NK-92 (cell line): ENCODE results near the gene HOXD13.

Experiments used
- DNase-seq: peaks from one replicate; lab custom pipeline; 2025; ENCODE audit not compliant: unreplicated experiment; lab: John Stamatoyannopoulos, UW

The HOXD13 gene

DNA sequence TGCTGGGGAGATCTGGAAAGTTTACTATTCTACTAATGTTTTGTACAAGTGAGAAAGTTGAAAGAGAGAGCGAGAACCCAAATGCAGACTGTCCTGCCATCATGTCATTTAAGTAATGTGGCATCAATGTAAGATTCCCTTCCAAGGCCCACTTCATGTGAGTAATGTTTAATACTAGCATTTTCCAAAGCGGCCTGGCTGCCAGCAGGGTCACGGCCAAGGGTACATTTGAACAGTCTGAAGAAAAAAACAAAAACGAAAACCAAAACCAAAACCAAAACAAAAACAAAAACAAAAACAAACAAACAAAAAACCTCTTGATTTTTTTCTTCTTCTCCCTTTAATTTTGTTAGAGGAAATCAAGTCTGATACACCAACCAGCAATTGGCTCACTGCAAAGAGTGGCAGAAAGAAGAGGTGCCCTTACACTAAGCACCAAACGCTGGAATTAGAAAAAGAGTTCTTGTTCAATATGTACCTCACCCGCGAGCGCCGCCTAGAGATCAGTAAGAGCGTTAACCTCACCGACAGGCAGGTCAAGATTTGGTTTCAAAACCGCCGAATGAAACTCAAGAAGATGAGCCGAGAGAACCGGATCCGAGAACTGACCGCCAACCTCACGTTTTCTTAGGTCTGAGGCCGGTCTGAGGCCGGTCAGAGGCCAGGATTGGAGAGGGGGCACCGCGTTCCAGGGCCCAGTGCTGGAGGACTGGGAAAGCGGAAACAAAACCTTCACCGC lies 26.2 kb downstream of the HOXD13 start:
- DNase-seq, result no peak

DNA sequence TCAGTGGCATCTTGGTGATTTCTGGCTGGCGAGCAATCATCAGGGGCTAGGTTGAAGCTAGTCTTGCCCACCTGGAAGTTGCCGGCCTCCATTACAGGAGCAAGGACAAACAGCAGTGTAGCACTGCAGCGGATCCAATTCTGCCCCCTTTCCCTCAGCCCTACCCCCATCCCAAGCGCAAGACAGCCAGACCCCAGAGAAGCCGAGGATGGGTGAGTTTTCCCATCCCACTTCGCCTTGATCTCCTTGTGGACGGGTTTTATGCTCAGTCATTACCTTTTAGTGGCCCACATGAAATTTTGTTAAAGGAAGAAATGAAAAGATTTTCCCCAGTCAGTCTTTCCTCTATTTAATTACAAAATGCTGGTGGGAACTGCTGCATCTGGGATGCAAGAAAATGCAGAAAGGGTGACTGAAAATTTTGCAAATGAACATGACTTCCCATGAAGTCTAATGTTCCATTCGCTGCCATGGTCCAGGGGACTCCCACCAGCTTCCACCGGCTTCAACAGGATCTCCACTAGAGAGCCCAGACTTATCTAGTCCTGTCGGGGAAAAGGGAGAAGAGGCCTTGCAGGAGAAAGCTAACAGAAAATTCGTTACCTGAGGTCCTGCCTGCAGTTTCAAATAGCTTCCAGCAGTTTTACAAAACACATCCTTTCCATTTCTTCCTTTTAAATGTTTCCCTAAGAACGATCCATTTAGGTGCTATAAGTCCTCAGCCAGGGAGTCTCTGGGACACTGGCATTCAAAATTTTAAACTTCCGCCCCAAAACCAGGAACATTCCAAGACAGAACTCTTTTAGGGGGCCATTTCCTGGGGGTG lies 28.1 kb downstream of the HOXD13 start:
- no peak for DNase-seq

DNA sequence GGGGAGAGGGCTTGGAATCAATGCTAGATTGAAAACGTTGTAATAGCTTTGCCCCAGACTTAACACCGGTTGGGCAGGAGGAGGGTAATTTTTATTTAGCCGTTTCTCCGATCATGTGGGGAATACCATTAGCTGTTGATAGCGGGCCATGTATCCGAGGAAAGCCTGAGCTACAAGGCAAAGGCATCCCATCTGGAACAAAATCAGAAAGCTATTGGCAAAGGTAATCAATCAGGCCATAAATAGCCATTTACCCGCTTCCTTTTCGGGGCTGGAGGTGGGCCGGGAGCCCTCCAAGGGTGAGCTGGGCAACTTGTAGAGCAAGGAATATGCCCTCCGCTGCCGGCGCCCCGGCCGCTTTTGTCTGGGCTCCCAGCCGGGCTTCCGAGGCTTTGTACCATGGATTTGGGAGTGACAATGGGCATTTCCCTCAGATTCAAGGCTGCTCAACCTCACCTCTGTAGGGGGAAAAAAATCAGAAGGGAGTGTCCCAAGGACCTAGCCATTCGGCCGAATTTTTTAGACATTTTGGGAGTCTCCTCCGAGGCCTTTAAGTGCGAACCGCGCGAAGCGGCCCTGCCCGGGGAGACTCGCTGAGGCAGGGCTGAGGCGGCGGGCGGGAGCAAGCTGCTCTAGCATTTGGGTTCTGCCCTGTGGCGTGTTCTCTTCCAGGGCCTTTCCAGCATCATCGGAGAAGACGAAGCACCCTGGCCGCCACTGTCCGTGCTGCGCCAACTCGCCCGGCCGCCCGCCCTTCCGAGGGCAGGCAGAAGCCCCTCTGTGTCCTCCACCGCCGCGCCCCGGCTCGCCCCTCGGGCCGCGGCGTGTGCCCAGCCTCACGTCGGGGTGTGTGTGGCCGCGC lies 28.9 kb downstream of the HOXD13 start:
- no peak for DNase-seq

DNA sequence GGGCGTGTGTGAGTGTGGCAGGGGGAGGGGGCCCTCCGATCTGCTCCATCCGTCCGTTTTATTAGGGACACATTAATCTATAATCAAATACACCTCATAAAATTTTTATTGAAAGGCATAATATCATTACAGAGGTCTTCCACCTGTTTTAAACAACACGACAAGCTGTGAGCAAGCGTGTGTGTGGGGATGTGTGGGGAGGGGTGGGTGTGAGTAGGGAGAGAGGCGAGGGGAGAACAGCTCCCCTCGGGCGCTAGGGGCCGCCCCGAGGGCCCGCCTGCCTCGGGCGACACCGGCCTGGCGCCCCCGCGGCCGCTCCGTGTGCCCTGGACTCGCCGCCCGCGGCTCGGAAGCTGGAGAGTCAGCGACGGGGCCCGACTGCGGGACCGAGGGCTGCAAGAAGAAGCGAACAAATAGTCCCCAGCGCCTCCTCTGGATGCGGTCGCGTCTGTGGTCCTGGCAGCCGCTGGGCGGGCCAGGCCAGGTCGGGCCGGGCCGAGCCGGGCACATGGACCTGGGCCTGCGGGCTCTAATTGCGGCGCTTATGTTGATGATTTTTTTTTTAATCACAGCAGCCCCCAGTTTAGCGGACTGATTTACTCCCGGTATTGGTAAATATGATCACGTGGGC lies 29.6 kb downstream of the HOXD13 start:
- no peak for DNase-seq

DNA sequence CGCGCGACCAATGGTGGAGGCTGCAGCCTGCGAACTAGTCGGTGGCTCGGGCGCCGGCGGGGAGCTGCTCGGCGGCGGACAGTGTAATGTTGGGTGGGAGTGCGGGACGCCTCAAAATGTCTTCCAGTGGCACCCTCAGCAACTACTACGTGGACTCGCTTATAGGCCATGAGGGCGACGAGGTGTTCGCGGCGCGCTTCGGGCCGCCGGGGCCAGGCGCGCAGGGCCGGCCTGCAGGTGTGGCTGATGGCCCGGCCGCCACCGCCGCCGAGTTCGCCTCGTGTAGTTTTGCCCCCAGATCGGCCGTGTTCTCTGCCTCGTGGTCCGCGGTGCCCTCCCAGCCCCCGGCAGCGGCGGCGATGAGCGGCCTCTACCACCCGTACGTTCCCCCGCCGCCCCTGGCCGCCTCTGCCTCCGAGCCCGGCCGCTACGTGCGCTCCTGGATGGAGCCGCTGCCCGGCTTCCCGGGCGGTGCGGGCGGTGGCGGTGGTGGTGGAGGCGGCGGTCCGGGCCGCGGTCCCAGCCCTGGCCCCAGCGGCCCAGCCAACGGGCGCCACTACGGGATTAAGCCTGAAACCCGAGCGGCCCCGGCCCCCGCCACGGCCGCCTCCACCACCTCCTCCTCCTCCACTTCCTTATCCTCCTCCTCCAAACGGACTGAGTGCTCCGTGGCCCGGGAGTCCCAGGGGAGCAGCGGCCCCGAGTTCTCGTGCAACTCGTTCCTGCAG lies 30.3 kb downstream of the HOXD13 start, which contains the start of gene HOXD9:
Gene HOXD9 (plus strand): TSS at position 37 of the 728 bp plus-strand sequence. CDS start 50 bp downstream, at position 87.
- DNase-seq, result no peak

DNA sequence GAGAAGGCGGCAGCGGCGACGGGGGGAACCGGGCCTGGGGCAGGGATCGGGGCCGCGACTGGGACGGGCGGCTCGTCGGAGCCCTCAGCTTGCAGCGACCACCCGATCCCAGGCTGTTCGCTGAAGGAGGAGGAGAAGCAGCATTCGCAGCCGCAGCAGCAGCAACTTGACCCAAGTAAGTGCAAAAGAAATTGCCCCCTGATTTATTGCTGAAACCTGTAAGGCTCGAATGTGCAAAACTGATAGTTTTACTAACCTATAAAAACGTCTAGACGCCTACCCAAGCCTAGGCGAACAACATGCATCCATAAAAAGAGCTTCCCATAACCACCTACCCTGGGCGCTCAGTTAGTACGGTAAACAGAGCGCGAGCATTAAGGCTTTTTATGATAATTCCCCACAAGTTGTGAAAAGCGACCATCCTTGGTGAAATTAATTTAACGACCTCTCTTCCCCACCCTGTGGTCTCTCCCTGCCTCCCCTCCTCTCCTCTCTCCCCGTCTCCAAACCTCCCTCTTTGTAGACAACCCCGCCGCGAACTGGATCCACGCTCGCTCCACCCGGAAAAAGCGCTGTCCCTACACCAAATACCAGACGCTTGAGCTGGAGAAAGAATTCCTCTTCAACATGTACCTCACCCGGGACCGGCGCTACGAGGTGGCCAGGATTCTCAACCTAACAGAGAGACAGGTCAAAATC lies 31.0 kb downstream of the HOXD13 start:
- no peak for DNase-seq

DNA sequence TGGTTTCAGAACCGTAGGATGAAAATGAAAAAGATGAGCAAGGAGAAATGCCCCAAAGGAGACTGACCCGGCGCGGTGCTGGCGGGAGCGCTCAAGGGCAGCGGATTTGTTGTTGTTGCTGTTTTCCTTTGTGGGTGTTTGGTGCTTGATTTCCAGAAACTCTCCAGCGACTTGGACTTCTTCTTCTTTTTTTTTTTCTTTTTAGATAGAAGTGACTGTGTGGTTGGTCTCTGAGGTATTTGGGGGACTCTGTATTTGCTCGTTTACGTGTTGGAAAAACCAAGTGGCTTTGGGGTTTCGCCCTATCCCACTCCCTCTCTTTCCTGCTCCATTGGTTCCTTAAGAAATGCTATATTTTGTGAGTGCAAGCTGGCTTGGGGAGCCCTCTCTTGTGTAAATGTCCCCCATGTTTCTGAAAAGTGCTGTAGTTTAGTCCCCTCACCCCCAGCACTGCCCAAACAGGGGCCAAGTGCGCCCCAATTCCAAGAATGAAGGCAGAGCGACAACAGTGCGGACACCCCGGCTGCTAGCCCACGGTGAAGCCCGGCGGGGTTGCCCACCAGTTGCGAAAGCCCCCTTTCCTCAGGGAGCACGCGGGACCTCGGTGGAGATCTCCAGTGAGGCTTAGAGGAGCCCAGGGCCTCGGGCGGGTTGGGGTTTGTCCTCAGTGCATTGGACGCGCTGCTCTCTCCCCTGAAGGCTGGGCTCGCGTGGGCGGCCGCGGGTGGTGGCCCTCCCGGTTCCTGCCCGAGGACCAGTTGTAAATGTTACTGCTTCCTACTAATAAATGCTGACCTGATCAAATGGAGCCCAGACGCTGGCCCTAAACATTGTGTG lies 31.8 kb downstream of the HOXD13 start:
- DNase-seq, result no peak

DNA sequence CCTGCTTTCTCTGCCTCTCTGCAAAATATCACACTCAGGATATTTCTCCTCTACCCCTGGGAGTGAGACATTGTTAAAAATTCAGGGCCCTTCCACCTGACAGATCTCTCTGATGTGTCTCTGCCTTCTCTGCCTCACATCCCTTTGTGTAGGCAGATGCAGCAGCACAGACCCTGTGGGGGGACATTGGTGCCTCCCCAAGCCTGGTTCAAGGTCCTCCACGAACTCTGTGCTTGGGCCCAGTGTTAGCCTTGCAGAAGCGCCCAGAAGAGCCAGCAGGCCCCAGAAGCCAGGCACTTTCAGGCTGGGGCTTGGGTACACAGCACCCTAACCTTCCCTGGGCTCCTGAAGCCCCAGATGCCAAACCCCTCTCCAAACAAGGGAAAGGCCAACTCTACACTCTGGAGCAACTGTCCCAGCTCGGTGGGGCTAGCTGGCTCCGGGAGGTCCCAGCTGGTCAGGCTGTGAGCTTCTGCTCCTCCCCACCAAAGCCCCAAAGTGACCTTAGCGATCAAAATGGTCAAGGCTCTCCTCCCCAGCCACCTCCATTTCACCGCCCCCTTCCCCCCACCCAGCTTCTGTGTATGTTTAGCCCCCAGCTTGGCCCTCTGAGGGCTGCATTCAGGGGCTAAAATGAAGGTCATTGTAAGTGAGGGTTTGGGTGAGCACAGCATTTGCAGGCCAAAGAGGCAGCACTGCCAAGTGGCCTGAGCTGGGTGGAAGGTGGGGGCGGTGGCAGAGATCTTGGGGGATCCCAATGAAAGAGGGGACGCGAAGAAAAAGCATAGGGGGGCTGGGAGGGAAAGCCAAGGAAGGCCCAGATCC lies 32.6 kb downstream of the HOXD13 start:
- no peak for DNase-seq

DNA sequence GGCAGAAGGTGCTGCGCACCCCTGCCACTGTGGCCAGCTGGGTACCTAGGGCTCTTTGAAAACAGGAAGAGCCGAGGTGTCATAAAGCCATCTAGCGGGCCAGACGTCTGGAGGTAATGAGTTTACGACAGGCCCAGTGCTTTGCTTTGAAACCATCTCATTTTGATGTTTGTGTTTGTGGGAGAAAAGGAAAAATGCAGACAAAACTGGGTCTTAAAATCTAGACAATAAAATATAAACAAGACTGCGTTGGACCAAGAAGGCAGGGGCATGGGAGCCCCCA lies 33.2 kb downstream of the HOXD13 start:
- DNase-seq, result no peak

DNA sequence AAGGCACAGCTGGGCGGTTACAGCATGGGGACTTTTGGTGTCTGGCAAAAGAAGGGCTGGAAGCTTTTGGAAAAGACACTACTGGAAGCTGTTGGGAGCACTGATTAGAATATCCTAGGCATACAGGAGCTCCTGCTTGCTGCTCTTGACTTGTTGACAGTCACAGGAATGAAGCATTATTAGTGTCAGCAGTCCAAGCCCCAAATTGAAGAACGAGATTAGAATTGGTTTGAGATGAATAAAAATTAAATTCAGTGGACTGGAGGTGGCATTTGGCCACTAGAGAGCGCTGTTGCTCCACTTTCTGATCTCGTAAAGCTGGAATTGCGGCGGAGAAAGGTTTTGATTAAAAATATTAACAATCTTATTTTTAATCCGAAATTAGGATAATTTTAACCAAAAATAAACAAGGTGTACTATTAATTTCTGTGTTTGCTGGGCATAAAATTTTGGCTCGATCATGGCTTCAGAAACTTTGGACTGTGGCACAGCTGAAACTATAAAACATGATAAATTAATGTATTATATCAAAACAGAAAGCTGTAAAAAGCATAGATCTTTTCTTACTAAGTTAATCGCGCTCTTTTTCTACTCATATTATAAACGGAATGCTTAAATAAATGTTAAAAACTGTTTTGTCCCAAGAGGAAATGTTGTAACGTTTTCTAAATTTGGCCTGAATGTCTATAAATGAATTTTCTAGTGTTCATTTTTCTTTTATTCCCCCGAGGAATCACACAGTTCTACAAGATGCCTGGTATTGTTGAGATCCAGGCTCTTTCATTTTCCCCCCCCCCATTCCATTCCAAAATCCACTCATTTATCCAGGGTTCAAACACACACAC lies 34.6 kb downstream of the HOXD13 start:
- no peak for DNase-seq

DNA sequence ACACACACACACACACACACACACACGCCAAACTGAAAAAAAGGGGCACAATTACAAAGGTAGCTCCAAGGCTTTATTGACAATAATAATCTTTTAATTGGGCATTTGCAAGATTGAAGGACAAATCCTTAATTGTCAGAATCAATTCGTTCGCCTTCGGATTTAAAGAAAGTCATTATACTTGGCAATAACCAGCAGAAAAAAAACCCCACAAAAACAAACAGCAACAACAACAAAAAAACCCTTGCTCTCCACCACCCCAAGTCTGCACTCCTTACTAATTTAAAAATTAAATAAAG lies 35.2 kb downstream of the HOXD13 start:
- DNase-seq, result no peak

DNA sequence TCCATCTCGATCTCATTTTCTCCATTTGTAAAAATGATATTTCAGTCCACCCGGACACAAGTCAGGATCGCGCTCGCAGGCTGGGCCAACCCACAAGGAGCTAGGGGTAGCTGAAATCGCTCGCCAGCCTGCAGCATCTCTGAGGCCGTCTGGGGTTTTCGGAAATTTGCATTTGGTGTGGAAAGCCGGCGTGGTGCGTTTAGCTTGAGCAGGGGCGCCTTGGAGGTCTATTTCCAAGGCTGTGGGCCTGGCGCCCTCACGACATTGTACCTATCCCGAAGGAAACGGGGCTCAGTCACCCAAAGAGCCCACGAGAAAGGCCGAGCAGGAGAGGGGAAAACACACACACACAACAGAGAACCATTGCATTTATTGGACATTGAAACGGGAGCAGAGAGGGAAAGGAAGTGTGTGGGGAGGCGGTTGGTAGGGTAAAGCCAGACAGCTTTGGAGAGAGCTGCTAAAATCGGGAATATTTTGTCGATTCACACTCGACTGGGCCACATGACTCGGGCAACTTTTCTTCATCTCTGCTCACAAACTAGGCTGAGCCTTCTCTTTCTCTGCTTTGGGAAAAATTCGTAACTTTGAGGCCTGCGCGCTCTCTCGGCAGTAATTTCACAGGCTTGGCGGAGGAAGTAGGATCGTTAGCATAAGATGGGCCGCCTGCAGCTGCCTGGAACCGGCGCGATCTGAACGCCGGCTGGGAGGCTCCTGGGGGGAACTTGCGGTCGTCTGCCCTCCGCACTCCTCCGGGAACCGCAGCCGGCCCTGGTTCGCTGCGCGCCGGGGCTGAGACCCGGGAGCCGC lies 35.9 kb downstream of the HOXD13 start:
- DNase-seq, result no peak

DNA sequence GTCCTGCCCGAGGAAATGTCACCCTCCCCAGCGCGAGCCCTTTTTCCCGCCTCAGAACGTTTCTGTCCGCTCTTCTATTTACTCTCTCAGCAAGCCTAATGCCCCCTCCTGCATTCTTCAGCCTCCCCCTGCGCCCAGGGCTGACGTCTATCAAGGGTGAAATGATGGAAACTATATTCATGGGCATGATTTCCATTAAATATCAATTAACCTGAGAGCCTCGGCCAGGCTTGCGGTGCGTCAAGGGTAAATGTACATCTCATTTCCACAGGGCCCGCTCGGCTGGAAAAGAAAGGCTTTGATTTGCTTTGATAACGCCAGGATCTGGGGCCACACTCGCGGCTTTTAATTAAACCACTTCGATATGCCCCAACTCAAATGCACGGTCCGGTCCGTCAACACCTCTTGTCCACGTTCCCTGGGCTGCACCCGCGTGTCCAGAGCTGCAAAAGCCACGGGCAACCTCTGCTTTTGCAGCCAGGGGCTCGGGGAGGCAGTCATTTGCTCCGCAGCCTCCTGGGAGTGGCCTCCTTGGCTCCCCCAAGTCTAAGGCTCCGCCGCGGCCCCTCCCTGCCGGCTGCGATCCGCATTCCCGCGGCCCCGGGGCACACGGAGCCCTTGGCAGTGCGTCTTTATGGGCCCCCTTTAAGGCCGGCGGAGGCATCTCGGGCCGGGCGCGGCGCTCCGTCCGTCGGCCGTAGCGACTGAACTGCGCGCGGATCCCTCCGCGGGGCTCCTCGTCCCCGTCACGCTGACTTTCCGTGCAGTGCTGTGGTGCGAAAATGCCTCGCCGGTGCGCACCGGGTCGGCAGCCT lies 36.7 kb downstream of the HOXD13 start, which contains the start of gene HOXD8:
Gene HOXD8 (plus strand): TSS at position 724 of the 815 bp plus-strand sequence. CDS start 662 bp downstream, outside the sequence.
- DNase-seq, result no peak

DNA sequence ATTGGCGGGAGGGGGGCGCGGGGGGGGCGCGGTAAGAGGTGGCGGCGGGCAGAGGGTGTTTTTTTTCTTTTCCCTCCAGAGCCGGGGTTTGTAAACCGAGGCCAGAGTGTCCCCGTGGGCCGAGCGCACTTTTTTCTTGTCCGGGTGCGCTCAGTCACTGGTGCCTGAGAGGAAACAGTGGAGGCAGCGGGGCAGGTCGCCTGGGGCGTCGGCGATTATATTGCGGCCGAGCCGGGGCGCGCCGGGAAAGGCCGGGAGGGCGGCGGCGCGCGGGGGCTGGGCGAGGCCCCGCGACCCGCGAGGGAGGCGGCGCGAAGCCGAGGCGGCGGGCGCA lies 37.3 kb downstream of the HOXD13 start:
- DNase-seq, result no peak

DNA sequence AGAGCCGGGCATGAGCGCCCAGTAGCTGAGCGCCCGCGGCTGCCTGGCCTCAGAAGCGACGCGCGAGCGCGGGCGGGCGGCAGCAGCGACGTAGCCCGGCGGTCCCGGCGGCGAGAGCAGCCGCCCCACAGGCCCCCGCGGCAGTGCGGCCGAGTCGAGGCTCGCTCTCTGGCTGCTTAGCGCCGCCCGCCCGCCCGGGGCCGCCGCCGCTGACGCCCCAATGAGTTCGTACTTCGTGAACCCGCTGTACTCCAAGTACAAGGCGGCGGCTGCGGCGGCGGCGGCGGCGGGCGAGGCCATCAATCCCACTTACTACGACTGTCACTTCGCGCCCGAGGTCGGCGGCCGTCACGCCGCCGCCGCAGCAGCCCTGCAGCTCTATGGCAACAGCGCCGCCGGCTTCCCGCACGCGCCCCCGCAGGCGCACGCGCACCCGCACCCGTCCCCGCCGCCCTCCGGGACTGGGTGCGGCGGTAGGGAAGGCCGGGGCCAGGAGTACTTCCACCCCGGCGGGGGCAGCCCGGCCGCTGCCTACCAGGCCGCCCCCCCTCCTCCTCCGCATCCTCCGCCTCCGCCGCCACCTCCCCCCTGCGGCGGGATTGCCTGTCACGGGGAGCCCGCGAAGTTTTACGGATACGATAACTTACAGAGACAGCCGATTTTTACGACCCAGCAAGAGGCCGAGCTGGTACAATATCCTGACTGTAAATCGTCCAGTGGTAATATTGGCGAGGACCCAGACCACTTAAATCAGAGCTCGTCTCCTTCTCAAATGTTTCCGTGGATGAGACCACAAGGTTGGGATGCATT lies 37.8 kb downstream of the HOXD13 start:
- no peak for DNase-seq
